Measurements from ENCODE around the gene ITPR3.

DNA sequence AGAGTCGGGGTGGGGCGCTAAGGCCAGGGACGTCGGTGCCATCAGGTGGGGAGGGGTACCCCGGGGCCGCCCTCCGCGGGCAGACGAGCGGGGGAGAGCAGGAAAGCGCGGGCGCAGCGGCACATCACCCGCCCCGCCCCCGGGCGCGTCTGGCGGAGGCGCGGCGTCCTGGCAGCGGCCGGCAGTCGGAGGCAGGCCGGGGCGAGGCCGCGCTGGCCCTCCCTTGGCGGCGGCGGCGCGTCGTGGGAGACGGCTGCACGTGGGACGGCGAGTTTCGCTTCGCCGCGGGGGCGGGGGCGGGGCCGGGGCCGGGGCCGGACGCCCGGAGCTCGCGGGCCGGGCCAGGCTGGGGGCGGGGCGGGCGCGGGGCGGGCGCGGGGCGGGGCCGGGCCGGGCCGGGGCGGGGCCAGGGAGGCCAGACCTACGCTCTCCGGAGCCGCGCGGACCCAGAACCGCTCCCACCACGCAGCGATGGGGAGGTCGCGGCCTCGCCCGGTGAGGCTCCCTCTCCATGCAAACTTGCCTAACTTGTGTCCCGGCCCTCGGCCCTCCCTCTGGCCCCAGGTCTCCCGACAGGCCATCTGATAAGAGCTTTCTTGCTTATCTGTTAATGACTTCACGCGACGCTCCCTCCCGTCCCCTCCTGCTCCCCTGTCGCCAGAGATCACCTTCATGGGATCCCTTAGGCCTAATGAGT is 12.5 kb downstream of the ITPR3 start:
- TF ChIP-seq CTCF (IDR thresholded peaks at IDR 0.05), result no peak
- no peak for TF ChIP-seq POLR2A (IDR thresholded peaks at IDR 0.05)

All from suprapubic skin (tissue), 3 donors.